SH-SY5Y (cell line): ENCODE measurements around the gene ENHO.

Source experiments
- GATA2 ChIP-seq: IDR thresholded peaks from 2 replicates; pipeline ENCODE4 v1.6.1; 2011; ENCODE audit warnings: mild to moderate bottlenecking, low read depth, low read length
- GATA3 ChIP-seq: IDR thresholded peaks from 2 replicates; pipeline ENCODE4 v1.6.1; 2011; ENCODE audit warnings: low read depth, mild to moderate bottlenecking, low read length, moderate library complexity

ENHO gene

DNA sequence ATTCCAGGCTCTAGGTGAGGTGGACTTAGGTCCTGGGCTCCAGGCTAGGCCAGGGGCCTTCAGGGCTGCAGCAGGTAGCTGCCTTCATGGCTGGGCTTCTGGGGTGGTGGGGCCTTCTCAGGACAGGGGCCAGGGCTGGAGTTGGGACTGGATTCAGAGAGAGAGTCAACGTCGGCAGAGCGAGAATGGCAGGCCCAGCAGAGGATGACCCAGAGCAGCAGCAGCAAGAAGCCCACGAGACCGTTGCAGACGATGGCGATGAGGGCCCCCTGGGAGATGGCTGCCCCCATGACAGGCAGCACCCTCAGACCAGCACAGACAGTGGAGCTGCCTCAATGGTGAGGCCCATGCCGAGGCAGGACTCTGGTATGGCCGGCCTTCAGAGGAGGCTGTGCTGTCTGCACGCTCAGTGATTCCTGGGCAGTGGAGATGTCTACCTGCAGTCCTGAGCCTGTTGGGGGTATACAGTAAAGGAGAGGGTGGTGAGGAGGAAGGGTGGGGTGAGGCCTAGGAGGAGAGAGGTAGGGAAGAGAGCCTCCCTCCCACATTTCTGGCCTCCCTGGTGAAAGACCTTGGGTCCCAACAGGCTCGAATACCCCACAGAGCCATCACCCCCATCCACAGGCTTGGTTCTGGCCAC, 1.3 kb downstream of the ENHO start:
- no peak for TF ChIP-seq GATA3
- no peak for TF ChIP-seq GATA2

DNA sequence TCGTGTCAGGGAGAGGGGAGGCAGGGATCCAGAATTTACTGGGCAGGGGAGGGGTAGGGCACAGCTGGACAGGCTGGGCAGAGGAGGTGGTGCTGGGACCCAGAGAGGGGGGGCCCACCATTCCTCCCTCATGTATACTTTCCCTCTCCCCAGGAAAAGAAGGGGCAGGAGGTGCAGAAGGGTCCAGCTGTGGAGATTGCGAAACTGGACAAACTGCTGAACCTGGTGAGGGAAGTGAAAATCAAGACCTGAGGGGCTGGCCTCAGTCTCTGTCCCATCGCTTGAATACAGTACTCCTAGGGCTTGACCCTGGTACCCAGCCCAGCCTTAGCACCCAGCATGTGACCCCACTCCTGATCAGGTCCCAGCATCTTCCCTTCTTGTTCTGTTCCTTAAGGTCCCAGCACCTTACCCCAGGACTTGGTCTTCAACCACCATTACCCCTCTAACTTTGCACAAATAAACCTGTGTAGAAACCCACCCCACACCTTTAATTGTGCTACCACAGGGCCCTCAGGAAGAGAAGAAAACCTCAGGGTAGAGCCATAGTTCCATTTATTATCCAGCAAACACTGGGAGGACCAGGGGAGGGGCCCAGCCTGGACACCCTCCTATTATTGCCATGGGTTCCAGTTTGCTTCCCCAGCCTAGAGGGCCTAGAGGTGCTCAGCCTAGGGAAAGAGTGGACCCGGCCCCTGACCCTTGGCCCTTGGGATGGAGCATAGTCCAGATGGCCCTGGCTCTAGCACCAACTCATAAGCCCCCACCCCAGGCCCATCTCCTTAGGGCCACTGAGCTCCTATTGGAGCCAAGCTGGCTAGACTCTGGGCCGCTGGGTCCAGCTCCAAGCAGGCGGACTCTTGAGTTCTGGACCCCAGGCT, 2.0 kb downstream of the ENHO start:
- TF ChIP-seq GATA3, result no peak
- TF ChIP-seq GATA2, result no peak

DNA sequence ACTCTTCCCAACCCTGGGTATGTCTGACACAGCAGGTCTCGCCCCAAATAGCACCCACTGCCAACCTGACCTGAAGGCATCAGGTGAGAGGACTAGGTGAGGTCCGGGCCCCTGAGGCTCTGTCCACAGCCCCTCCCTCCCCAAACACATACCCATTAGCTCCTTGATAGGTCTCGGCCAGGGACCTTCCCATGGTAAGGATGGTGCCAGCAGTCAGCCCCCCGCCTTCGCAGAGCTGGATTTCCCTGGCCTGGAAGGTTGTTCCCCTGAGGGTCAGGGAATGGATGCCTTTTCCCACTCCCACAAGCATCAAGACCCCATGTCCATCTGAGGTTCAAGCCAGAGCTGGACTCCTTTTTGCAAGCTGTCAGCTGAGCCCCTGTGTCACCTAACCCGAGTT, 2.7 kb downstream of the ENHO start:
- TF ChIP-seq GATA2 (no peak), GATA3 (no peak)

DNA sequence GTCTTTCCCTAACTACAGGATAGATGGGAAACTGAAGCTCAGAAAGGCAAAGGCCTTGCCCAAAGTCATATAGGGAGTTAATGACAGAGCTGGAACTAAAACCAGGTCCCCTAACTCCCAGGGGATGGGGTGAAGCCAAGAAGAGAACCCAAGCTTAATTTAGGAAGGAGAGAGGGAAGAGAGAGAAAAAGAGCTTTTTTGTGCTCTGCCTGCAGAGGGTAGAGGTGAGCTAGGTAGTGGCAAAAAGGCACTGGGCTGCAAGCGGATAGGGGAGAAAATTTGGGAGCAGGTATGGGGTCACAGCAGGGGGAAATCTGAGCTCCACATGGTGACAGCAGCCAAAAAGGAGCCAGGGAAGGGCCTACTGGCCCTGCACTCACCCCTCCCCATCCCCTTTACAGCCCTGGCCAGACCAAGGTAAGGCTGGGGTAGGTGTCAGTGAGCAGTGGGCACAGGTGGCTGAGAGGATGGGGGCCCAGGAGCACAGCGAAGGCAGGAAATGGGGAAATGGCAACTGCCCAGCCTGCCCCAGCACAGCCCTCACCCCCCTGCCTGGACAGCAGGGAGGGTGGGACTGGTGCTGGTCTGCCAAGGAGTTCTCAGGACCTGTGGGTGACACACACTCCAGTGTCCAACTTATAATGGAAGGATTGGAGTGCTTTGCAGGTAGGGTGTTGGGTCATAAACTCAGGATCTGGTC, 3.3 kb downstream of the ENHO start:
- TF ChIP-seq GATA3, result no peak
- TF ChIP-seq GATA2, result no peak

DNA sequence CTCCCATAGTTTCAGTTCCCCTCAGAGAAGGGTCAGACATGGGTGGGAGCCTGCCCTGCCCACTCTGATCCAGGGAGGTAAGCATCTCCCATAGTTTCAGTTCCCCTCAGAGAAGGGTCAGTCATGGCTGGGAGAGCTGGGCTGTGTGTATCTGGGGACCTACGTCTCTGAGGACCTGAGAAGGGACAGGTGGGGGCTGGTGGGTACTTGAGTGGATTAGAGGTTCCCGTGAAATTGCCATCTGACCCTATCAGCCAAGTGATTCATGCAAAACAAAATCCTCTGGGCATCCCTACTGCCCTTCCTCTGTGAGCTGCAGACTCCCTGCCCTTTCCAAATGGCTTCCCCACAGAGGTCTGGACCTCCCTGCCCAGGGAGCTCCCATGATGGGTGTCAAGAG, 3.9 kb downstream of the ENHO start:
- TF ChIP-seq GATA2 (no peak), GATA3 (no peak)

DNA sequence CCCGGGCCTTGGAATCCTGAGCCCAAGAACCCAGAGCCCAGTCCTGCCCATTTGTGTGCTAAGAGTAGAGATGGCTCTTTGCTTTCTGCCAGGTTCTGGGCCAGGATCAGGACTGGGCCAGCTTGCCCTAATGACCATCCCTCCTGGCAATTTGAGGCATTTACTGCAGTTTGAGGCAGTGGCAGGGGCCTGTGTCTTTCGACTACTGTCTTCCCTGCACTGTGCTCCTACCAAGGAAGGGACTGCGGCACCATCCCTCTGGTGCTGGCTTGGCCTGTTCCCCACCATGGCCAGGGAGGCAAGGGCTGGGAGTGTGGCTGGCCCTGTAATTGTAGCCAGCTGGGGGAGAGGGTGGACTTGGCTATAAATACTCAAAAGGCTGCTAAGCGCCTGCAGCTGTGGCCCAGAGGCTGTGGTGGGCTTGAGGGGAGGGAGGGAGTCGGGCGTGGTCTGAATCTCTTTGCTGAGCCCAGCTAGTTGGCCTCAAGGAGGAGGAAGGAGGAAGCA, 4.6 kb downstream of the ENHO start:
- TF ChIP-seq GATA2, result no peak
- TF ChIP-seq GATA3, result no peak

DNA sequence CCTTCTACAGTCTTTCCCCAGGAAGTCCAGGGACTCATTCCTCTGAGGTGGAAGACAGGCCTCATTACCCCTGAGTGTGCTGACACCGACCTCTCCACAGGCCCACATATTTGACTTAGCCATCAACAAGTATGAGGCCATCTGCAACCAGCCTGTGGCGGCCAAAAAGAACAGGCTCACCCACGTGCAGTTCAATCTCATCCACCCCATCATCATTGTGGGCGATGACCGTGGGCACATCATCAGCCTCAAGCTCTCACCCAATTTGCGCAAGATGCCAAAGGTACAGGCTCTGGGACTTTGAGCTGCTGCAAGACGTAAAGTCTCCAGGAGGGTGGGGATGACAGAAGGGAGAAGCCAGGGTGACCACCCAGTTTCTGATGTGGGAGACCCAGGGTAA, 5.6 kb downstream of the ENHO start:
- TF ChIP-seq GATA3 (no peak), GATA2 (no peak)

DNA sequence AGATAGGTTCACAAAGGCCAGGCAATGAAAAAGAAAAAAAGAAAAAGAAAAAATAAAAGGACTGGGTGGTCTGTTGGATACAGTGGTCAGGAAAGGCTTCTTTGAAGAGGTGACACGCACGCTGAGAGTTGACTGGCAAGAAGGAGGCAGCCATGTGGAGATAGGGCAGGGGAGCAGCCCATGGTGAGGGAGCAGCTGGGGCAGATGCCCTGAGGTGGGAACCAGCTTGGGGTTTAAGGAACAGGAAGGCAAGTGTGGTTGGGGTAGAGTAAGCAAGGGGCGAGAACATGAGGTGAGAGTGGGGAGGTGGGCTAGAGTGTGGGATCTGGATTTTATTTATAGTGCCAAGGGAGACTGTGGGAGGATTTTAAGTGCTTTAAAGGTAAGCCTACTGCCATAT, 6.8 kb downstream of the ENHO start:
- TF ChIP-seq GATA3 (no peak), GATA2 (no peak)

DNA sequence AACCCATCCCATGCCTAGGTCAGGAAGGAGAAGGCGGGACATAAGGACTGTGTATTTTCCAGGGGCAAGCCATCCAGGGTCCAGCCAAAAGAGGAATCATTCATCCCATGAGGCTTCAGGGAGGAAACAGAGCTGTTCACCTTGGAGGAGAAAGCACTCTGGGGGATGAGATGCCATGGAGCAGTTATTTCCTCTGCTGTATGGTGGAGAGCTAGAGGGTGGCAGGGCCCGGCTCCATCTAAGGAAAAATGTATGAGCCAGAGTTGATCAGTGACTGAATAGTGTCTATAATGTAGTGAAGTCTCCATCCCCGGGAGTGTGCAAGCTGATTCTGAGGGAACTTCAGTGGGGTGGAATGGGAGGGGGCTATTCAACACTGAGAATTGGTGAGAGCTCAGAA, 8.0 kb downstream of the ENHO start:
- no peak for TF ChIP-seq GATA3

DNA sequence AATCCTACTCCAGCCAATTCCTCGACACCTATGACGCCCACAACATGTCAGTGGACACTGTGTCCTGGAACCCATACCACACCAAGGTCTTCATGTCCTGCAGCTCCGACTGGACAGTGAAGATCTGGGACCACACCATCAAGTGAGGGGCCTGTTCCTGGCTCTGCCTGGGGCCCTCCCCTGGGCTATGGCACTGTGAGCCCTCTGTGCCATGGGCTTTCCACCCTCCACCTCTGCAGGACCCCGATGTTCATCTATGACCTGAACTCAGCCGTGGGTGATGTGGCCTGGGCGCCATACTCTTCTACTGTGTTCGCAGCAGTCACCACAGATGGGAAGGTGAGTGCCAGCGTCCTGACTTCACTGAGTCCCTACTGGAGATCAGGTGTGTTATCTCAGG, 8.4 kb downstream of the ENHO start:
- TF ChIP-seq GATA2 (no peak), GATA3 (no peak)

DNA sequence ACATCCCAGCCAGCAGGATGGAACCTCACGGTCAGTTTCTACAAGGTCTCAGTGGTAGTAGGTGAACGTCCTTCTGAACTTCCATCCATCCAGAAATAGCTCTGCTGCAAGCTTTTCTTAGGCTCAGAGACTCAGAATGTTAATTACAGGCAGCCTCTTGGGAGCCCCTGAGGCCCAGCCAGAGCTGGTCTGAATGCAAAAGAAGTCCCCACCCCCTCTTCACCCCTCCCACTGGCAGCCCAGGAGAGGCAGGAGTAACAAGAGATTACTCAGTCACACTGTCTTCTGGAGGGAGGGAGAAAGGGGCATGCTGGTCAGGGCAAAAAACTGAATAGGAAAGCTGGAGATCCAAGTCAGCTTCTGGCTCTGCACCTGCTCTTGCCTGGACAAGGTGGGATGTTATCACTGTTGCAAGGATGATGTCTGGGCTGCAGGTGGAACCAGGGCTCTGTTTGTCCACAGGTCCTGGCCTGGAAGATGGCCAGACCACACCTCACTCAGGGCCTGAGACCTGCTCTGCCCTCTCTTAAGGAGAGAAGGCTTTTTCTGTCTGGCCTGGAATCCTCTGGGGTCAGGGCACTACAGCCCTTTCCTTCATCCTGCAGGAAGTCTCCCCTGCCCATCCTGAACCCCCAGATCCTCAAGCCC, 9.1 kb downstream of the ENHO start:
- TF ChIP-seq GATA2, result no peak

DNA sequence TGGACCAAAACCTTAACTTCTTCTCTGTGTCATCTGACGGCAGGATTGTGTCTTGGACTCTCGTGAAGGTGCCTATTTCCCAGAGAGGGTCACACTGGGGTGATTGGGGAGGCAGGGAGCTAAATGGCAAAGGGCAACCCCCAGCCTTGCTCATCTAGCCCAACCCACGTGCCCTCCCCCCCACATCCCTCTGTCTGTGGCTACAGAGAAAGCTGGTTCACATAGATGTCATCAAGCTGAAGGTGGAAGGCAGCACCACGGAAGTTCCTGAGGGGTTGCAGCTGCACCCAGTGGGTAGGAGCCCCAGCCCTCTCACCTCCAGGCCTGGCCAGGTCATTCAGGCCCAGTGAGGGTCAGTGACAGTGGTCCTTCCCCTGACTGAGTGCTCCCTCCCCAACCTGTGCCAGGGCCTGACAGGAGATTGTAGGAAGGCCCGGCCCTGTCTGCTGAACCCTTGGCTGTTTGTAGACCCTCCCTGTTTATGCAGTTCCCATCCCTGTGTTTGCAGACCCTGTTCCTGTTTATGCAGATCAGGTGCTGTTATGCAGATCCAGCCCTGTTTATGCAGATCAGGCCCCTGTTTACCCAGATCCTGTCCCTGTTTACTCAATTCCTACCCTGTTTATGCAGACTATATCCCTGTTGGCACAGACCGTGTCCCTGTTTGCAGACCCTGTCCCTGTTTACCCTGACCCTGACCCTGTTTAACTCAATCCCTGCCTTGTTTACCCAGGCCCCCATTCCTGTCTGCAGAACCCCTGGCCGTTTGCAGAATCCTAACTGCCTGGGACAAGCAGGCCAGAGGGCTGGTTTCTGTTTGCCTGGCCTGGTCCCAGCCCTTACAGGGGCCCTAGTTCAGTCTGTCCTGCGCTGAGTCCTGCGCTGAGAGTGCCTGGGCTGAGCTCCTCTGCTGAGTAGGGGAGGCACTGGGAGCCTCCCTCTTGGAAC, 10.4 kb downstream of the ENHO start:
- TF ChIP-seq GATA3, result no peak
- TF ChIP-seq GATA2, result no peak
